SK-N-SH treated with all-trans-retinoic acid at 6 μM for 48 hours (cell line): ENCODE measurements around the gene B3GALT5.

Experiments
- ATAC-seq: fragments of 200-7000 bp; cut with Tn5 transposase; 3 replicates; pipeline ENCODE4 v1.9.1; 2020; ENCODE audit warnings: mild to moderate bottlenecking, moderate library complexity
- ARNTL ChIP-seq: fragments of 450-650 bp; formaldehyde crosslinking; IDR thresholded peaks from 2 replicates; pipeline ENCODE4 v1.5.0; 2020; ENCODE audit warnings: low read depth, mild to moderate bottlenecking, moderate library complexity, borderline replicate concordance
- BACH2 ChIP-seq: fragments of 250-450 bp; sonication (Bioruptor Pico); IDR thresholded peaks from 2 replicates; pipeline ENCODE4 v1.9.0; 2021; ENCODE audit warnings: mild to moderate bottlenecking, borderline replicate concordance
- CSDC2 ChIP-seq: fragments of 250-450 bp; sonication (Bioruptor Pico); IDR thresholded peaks from 2 replicates; pipeline ENCODE4 v1.5.0; 2020; ENCODE audit warnings: mild to moderate bottlenecking, moderate library complexity
- ESRRG ChIP-seq: fragments of 250-450 bp; sonication (Bioruptor Pico); IDR thresholded peaks from 2 replicates; pipeline ENCODE4 v1.6.1; 2021; ENCODE audit warnings: mild to moderate bottlenecking
- GLIS3 ChIP-seq: fragments of 250-450 bp; sonication (Bioruptor Pico); IDR thresholded peaks from 2 replicates; pipeline ENCODE4 v1.5.0; 2020; ENCODE audit warnings: mild to moderate bottlenecking, moderate library complexity
- ISL1 ChIP-seq: fragments of 250-450 bp; sonication (Bioruptor Pico); IDR thresholded peaks from 2 replicates; pipeline ENCODE4 v2.1.2; 2022; ENCODE audit warnings: mild to moderate bottlenecking, moderate library complexity
- OSR1 ChIP-seq: fragments of 250-450 bp; sonication (Bioruptor Pico); IDR thresholded peaks from 2 replicates; pipeline ENCODE4 v1.8.0; 2022; ENCODE audit warnings: moderate library complexity, mild to moderate bottlenecking, inconsistent platforms
- PPARA ChIP-seq: fragments of 250-450 bp; sonication (Bioruptor Pico); IDR thresholded peaks from 2 replicates; pipeline ENCODE4 v1.5.0; 2020; ENCODE audit warnings: mild to moderate bottlenecking, borderline replicate concordance
- RARB ChIP-seq: fragments of 250-450 bp; sonication (Bioruptor Pico); IDR thresholded peaks from 2 replicates; pipeline ENCODE4 v1.8.0; 2021; ENCODE audit warnings: mild to moderate bottlenecking, moderate library complexity
- SNAI2 ChIP-seq: fragments of 250-450 bp; sonication (Bioruptor Pico); IDR thresholded peaks from 2 replicates; pipeline ENCODE4 v1.5.0; 2020; ENCODE audit warnings: mild to moderate bottlenecking, moderate library complexity
- TCF4 ChIP-seq: fragments of 250-450 bp; sonication (Bioruptor Pico); IDR thresholded peaks from 2 replicates; pipeline ENCODE4 v1.8.0; 2021; ENCODE audit warnings: mild to moderate bottlenecking, moderate library complexity, borderline replicate concordance
- TOX ChIP-seq: fragments of 250-450 bp; sonication (Bioruptor Pico); IDR thresholded peaks from 2 replicates; pipeline ENCODE4 v1.8.0; 2021; ENCODE audit warnings: mild to moderate bottlenecking, moderate library complexity, borderline replicate concordance
- ZC3H10 ChIP-seq: fragments of 250-450 bp; sonication (Bioruptor Pico); IDR thresholded peaks from 2 replicates; pipeline ENCODE4 v1.5.1; 2021; ENCODE audit warnings: mild to moderate bottlenecking, moderate library complexity
- ZFP3 ChIP-seq: fragments of 250-450 bp; sonication (Bioruptor Pico); IDR thresholded peaks from 2 replicates; pipeline ENCODE4 v1.5.0; 2020; ENCODE audit warnings: mild to moderate bottlenecking, moderate library complexity
- ZFP30 ChIP-seq: fragments of 450-650 bp; formaldehyde crosslinking; IDR thresholded peaks from 2 replicates; pipeline ENCODE4 v1.5.0; 2022; ENCODE audit warnings: mild to moderate bottlenecking, moderate library complexity
- ZNF565 ChIP-seq: fragments of 450-650 bp; formaldehyde crosslinking; conservative IDR thresholded peaks from 2 replicates; pipeline ENCODE4 v1.5.0; 2020; ENCODE audit warnings: low read depth, mild to moderate bottlenecking, moderate library complexity
- ZNF70 ChIP-seq: fragments of 450-650 bp; formaldehyde crosslinking; IDR thresholded peaks from 2 replicates; pipeline ENCODE4 v1.5.0; 2020; ENCODE audit warnings: mild to moderate bottlenecking, moderate library complexity
- ZNF8 ChIP-seq: fragments of 450-650 bp; formaldehyde crosslinking; IDR thresholded peaks from 2 replicates; pipeline ENCODE4 v1.5.0; 2020; ENCODE audit warnings: mild to moderate bottlenecking, moderate library complexity
- TF ChIP-seq, protein P1 (sequence below): fragments of 250-450 bp; sonication (Bioruptor Pico); IDR thresholded peaks from 2 replicates; pipeline ENCODE4 v1.5.0; 2020; ENCODE audit warnings: mild to moderate bottlenecking, moderate library complexity
- TF ChIP-seq, protein P2 (sequence below): fragments of 250-450 bp; sonication (Bioruptor Pico); IDR thresholded peaks from 2 replicates; pipeline ENCODE4 v1.5.1; 2020; ENCODE audit warnings: low read depth, mild to moderate bottlenecking, moderate library complexity
- TF ChIP-seq, protein P3 (sequence below): fragments of 250-450 bp; sonication (Bioruptor Pico); IDR thresholded peaks from 2 replicates; pipeline ENCODE4 v1.8.0; 2020; ENCODE audit warnings: mild to moderate bottlenecking, moderate library complexity, borderline replicate concordance
- TF ChIP-seq, protein P4 (sequence below): fragments of 250-450 bp; sonication (Bioruptor Pico); IDR thresholded peaks from 2 replicates; pipeline ENCODE4 v1.5.1; 2021; ENCODE audit warnings: mild to moderate bottlenecking, moderate library complexity
- TF ChIP-seq, protein P5 (sequence below): fragments of 250-450 bp; sonication (Bioruptor Pico); IDR thresholded peaks from 2 replicates; pipeline ENCODE4 v1.8.0; 2021; ENCODE audit warnings: low read depth, mild to moderate bottlenecking, moderate library complexity, borderline replicate concordance

B3GALT5 gene

DNA sequence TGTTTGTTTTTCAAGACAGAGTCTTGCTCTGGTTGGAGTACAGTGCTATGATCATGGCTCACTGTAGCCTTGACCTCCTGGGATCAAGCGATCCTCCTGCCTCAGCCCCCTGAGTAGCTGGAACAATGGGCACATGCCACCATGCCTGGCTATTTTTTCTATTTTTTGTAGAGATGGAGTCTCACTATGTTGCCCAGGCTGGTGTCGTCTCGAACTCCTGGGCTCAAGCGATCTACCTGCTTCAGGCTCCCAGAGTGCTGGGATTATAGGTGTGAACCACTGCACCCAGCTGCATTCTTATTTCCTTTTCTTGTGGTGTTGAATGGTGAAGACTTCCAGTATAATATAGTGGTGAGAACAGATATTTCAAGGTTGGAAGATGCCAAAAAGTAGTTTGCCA, 28.0 kb downstream of the B3GALT5 start:
- ATAC-seq: no peak
- TF ChIP-seq BACH2 (CRISPR knock-in tag): no peak
- TF ChIP-seq, protein P1, sequence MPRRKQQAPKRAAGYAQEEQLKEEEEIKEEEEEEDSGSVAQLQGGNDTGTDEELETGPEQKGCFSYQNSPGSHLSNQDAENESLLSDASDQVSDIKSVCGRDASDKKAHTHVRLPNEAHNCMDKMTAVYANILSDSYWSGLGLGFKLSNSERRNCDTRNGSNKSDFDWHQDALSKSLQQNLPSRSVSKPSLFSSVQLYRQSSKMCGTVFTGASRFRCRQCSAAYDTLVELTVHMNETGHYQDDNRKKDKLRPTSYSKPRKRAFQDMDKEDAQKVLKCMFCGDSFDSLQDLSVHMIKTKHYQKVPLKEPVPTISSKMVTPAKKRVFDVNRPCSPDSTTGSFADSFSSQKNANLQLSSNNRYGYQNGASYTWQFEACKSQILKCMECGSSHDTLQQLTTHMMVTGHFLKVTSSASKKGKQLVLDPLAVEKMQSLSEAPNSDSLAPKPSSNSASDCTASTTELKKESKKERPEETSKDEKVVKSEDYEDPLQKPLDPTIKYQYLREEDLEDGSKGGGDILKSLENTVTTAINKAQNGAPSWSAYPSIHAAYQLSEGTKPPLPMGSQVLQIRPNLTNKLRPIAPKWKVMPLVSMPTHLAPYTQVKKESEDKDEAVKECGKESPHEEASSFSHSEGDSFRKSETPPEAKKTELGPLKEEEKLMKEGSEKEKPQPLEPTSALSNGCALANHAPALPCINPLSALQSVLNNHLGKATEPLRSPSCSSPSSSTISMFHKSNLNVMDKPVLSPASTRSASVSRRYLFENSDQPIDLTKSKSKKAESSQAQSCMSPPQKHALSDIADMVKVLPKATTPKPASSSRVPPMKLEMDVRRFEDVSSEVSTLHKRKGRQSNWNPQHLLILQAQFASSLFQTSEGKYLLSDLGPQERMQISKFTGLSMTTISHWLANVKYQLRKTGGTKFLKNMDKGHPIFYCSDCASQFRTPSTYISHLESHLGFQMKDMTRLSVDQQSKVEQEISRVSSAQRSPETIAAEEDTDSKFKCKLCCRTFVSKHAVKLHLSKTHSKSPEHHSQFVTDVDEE (CRISPR knock-in tag): no peak

DNA sequence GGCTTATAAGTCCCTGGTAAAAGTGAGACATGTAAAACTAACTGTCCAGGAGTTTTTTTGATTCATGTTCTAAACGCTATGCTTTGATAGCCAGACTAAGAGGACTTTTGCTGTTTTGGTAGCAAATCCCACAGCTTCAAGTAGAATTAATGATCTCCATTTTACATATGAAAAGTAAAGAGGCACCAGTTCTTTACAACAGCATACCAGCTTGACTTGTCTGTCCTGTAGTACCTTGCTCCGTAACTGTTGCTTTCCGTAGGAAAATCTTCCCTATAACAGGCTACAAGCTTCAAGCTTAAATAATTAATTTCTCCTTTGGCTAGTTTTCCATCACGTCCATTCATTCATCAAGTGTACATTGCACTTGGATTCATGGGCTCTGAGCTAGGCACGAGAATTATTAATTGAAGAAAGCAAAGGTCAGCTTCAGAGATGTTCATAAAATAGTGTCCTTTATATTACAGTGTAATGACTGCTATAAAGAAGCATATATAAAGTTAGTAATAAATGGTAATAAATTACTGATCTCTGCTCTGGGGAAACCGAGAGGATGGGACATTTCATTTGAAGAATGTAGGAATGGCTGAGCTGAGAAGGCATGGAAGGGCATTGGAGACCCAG, 29.2 kb downstream of the B3GALT5 start:
- TF ChIP-seq ZFP30 (no peak), TOX (CRISPR knock-in tag) (no peak), ZNF565 (CRISPR knock-in tag) (no peak), ZFP3 (no peak), ARNTL (CRISPR knock-in tag) (no peak), TCF4 (CRISPR knock-in tag) (no peak), SNAI2 (CRISPR knock-in tag) (no peak), ZNF70 (no peak), CSDC2 (CRISPR knock-in tag) (no peak), OSR1 (CRISPR knock-in tag) (no peak), ZNF8 (CRISPR knock-in tag) (no peak), RARB (CRISPR knock-in tag) (no peak), PPARA (CRISPR knock-in tag) (no peak), GLIS3 (no peak), ZC3H10 (no peak), ESRRG (CRISPR knock-in tag) (no peak)
- TF ChIP-seq, protein P1 (CRISPR knock-in tag): no peak
- TF ChIP-seq, protein P2, sequence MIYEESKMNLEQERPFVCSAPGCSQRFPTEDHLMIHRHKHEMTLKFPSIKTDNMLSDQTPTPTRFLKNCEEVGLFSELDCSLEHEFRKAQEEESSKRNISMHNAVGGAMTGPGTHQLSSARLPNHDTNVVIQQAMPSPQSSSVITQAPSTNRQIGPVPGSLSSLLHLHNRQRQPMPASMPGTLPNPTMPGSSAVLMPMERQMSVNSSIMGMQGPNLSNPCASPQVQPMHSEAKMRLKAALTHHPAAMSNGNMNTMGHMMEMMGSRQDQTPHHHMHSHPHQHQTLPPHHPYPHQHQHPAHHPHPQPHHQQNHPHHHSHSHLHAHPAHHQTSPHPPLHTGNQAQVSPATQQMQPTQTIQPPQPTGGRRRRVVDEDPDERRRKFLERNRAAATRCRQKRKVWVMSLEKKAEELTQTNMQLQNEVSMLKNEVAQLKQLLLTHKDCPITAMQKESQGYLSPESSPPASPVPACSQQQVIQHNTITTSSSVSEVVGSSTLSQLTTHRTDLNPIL (CRISPR knock-in tag): no peak
- TF ChIP-seq, protein P3, sequence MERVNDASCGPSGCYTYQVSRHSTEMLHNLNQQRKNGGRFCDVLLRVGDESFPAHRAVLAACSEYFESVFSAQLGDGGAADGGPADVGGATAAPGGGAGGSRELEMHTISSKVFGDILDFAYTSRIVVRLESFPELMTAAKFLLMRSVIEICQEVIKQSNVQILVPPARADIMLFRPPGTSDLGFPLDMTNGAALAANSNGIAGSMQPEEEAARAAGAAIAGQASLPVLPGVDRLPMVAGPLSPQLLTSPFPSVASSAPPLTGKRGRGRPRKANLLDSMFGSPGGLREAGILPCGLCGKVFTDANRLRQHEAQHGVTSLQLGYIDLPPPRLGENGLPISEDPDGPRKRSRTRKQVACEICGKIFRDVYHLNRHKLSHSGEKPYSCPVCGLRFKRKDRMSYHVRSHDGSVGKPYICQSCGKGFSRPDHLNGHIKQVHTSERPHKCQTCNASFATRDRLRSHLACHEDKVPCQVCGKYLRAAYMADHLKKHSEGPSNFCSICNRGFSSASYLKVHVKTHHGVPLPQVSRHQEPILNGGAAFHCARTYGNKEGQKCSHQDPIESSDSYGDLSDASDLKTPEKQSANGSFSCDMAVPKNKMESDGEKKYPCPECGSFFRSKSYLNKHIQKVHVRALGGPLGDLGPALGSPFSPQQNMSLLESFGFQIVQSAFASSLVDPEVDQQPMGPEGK (CRISPR knock-in tag): no peak
- TF ChIP-seq, protein P4, sequence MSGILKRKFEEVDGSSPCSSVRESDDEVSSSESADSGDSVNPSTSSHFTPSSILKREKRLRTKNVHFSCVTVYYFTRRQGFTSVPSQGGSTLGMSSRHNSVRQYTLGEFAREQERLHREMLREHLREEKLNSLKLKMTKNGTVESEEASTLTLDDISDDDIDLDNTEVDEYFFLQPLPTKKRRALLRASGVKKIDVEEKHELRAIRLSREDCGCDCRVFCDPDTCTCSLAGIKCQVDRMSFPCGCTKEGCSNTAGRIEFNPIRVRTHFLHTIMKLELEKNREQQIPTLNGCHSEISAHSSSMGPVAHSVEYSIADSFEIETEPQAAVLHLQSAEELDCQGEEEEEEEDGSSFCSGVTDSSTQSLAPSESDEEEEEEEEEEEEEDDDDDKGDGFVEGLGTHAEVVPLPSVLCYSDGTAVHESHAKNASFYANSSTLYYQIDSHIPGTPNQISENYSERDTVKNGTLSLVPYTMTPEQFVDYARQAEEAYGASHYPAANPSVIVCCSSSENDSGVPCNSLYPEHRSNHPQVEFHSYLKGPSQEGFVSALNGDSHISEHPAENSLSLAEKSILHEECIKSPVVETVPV: no peak
- no peak for ATAC-seq

DNA sequence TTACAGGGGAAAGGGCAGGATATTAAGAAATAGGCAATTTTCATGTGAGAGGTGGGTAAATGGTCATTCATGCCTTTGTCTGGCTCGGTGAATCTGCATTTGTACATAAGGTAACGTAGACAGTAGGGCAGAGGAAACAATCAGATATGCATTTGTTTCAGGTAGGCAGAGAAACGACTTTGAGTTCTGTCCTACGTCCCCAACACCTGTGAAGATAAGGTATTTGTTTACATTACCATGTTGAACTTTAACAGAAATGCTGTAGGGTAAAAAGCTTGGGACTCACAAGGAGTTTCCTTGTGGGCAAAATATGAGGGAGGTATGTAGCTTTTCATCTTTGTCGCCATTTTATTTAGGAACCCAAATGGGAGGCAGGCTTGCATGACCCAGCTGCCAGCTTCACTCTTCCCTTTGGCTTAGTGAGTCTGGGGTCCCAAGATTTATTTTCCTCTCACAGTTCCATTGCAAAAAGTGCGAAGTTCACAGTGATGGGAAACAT, 31.4 kb downstream of the B3GALT5 start:
- no peak for ATAC-seq
- TF ChIP-seq GLIS3 (no peak), ESRRG (CRISPR knock-in tag) (no peak), ISL1 (CRISPR knock-in tag) (no peak), ZNF565 (CRISPR knock-in tag) (no peak)
- TF ChIP-seq, protein P5, sequence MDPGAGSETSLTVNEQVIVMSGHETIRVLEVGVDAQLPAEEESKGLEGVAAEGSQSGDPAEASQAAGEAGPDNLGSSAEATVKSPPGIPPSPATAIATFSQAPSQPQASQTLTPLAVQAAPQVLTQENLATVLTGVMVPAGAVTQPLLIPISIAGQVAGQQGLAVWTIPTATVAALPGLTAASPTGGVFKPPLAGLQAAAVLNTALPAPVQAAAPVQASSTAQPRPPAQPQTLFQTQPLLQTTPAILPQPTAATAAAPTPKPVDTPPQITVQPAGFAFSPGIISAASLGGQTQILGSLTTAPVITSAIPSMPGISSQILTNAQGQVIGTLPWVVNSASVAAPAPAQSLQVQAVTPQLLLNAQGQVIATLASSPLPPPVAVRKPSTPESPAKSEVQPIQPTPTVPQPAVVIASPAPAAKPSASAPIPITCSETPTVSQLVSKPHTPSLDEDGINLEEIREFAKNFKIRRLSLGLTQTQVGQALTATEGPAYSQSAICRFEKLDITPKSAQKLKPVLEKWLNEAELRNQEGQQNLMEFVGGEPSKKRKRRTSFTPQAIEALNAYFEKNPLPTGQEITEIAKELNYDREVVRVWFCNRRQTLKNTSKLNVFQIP (CRISPR knock-in tag): no peak
